Caco-2 (cell line): ENCODE measurements around the gene CDC14B. TPM values are rescaled to one million over a fixed set of nuclear protein-coding genes. Genes with fewer than 3 reads are reported as not detected.

Experiments used
- BruUV-seq: library from RNA; stranded (reverse); fragments of 400-500 nt; replicated peaks from 2 replicates; lab custom pipeline; 2021; lab: Mats Ljungman, UMichigan
- CTCF ChIA-PET: fragments of 300-600 bp; sonication (Branson Sonifier 250); formaldehyde crosslinking; loops from one replicate; lab custom pipeline; 2022; ENCODE audit warnings: antibody characterized with exemption; lab: Charles Lee
- POLR2A ChIA-PET: fragments of 300-600 bp; sonication (Branson Sonifier 250); formaldehyde crosslinking; loops from one replicate; lab custom pipeline; 2022; ENCODE audit warnings: antibody characterized with exemption; lab: Charles Lee
- DNase-seq, 2 experiments: peaks; one replicate each; pipeline versions ENCODE4 v3.0.0 to v3.0.0-alpha.2; 2020 to 2022
- H3K27me3 ChIP-seq: replicated peaks from 2 replicates; pipeline ENCODE4 v1.6.0; 2011; ENCODE audit warnings: low read length; ENCODE audit not compliant: control insufficient read depth, insufficient read depth
- H3K36me3 ChIP-seq: 2 replicates; pipeline ENCODE4 v1.5.1; 2011; ENCODE audit warnings: low read length; ENCODE audit not compliant: control insufficient read depth, insufficient read depth
- H3K4me1 ChIP-seq: fragments of 250-450 bp; sonication (Bioruptor Pico); 2 replicates; pipeline ENCODE4 v1.5.1; 2020; ENCODE audit warnings: mild to moderate bottlenecking
- H3K4me3 ChIP-seq: 2 replicates; pipeline ENCODE4 v1.5.1; 2011; ENCODE audit warnings: low read depth, mild to moderate bottlenecking, control low read depth, low read length
- H3K9me3 ChIP-seq: fragments of 250-450 bp; sonication (Bioruptor Pico); 2 replicates; pipeline ENCODE4 v1.5.1; 2020; ENCODE audit warnings: mild to moderate bottlenecking, moderate library complexity
- H3K27ac Mint-ChIP-seq: one replicate; pipeline ENCODE4 v1.8.0; 2022; ENCODE audit warnings: mixed read lengths; ENCODE audit not compliant: unreplicated experiment
- H3K27me3 Mint-ChIP-seq: one replicate; pipeline ENCODE4 v1.8.0; 2022; ENCODE audit warnings: mixed read lengths; ENCODE audit not compliant: insufficient read depth, unreplicated experiment
- H3K36me3 Mint-ChIP-seq: one replicate; pipeline ENCODE4 v1.8.0; 2022; ENCODE audit warnings: mild to moderate bottlenecking, mixed read lengths; ENCODE audit not compliant: insufficient read depth, unreplicated experiment
- H3K4me1 Mint-ChIP-seq: one replicate; pipeline ENCODE4 v1.8.0; 2022; ENCODE audit warnings: low read depth, mixed read lengths; ENCODE audit not compliant: unreplicated experiment
- H3K4me3 Mint-ChIP-seq: one replicate; pipeline ENCODE4 v1.8.0; 2022; ENCODE audit warnings: mild to moderate bottlenecking, moderate library complexity, mixed read lengths; ENCODE audit not compliant: unreplicated experiment
- H3K9me3 Mint-ChIP-seq: one replicate; pipeline ENCODE4 v1.8.0; 2022; ENCODE audit warnings: mixed read lengths; ENCODE audit not compliant: unreplicated experiment
- CTCF ChIP-seq, 2 experiments: fragments of 200-600 bp in 1 of 2; IDR thresholded peaks; 1 replicate in 1 of 2; 2 replicates in 1 of 2; pipeline versions ENCODE4 v1.5.1 to v1.8.0; 2011 to 2022; ENCODE audit warnings: antibody characterized with exemption in 1 of 2, control low read depth in 1 of 2, inconsistent platforms in 1 of 2, low read depth in 1 of 2, low read length in 1 of 2, mild to moderate bottlenecking in 1 of 2, moderate library complexity in 1 of 2; ENCODE audit not compliant: insufficient read depth in 1 of 2, severe bottlenecking in 1 of 2, unreplicated experiment in 1 of 2
- intact Hi-C: fragments of 100-400 bp; cut with micrococcal nuclease; formaldehyde crosslinking; loops from one replicate; pipeline ENCODE4 v1.10.0; 2022; ENCODE audit not compliant: unreplicated experiment
- total RNA-seq: library from RNA; stranded (reverse); gene quantifications from 2 replicates; pipeline ENCODE4 v1.2.3, GENCODE V29; 2022

The CDC14B gene
- total RNA-seq, 1 experiment from 2014 or later = 81.4 TPM

GRCh38 chr9:96655198-96655851, 35.7 kb upstream of the CDC14B start, which contains the start of gene PRXL2C:
Gene PRXL2C, minus strand, starts transcription at chr9:96655317. Its CDS starts 36 bp downstream, at chr9:96655281.
- Mint-ChIP-seq H3K4me1 (peaks cover 20% of the 10 kb centered on the region), H3K27me3 (no peaks in the 10 kb centered on the region), H3K4me3 (peak within 1 kb of the TSS; percentile 87), H3K9me3 (no peaks in the 10 kb centered on the region), H3K27ac (peak within 1 kb of the TSS; percentile 88), H3K36me3 (peaks cover 36% of the 10 kb centered on the region)
- POLR2A ChIA-PET = interaction anchor here (1.0 kb wide), 1 partner anchor 11 kb away, joined by 9 read pairs; no protein-coding TSS in a partner anchor
- peaks cover 4% of the 10 kb centered on the region; the same call in 1 of the 2 replicates for H3K4me1 ChIP-seq
- H3K4me3 ChIP-seq = peak within 1 kb of the TSS; percentile 91
- no peak for TF ChIP-seq CTCF (IDR thresholded peaks at IDR 0.05; ENCODE audit: insufficient read depth in 1 of 2, low read depth in 1 of 2, low read length in 1 of 2, severe bottlenecking in 1 of 2, unreplicated experiment in 1 of 2)
- intact Hi-C loops = no loop called here
- CTCF ChIA-PET = interaction anchor here (0.6 kb wide), 1 partner anchor 11 kb away, joined by 6 read pairs; no protein-coding TSS in a partner anchor
- DNase-seq = peak; percentile 85 to 88
- no peaks in the 10 kb centered on the region for H3K36me3 ChIP-seq
- no TSS peak for BruUV-seq
- no peaks in the 10 kb centered on the region for H3K27me3 ChIP-seq
- H3K9me3 ChIP-seq = no peaks in the 10 kb centered on the region

GRCh38 chr9:96654450-96655197, 35.0 kb upstream of the CDC14B start:
- no peak for TF ChIP-seq CTCF (IDR thresholded peaks at IDR 0.05; ENCODE audit: insufficient read depth in 1 of 2, low read depth in 1 of 2, low read length in 1 of 2, severe bottlenecking in 1 of 2, unreplicated experiment in 1 of 2)
- intact Hi-C loops = loop anchor here (1.0 to 5.0 kb wide), 3 partner anchors 10 to 327 kb away; no protein-coding TSS in a partner anchor
- POLR2A ChIA-PET = interaction anchor here (1.0 kb wide), 1 partner anchor 10 kb away, joined by 9 read pairs; no protein-coding TSS in a partner anchor

GRCh38 chr9:96651626-96652025, 32.0 kb upstream of the CDC14B start:
- peak; percentile 55 to 60 for TF ChIP-seq CTCF (IDR thresholded peaks at IDR 0.05; ENCODE audit: insufficient read depth in 1 of 2, low read depth in 1 of 2, low read length in 1 of 2, severe bottlenecking in 1 of 2, unreplicated experiment in 1 of 2)
- no TSS peak for BruUV-seq
- H3K4me1 ChIP-seq = peaks cover 4% of the 10 kb centered on the region; the same call in 1 of the 2 replicates
- no peaks in the 10 kb centered on the region for H3K36me3 ChIP-seq
- H3K27me3 Mint-ChIP-seq = no peaks in the 10 kb centered on the region
- no peak overlapping the region for H3K27ac Mint-ChIP-seq
- intact Hi-C loops = loop anchor here (5.0 kb wide), 2 partner anchors 209 to 324 kb away; no protein-coding TSS in a partner anchor
- no peak for DNase-seq
- CTCF ChIA-PET = interaction anchor here (0.6 kb wide), 1 partner anchor 121 kb away, joined by 5 read pairs; no protein-coding TSS in a partner anchor
- peaks cover 19% of the 10 kb centered on the region for H3K4me1 Mint-ChIP-seq
- no peak overlapping the region for H3K4me3 Mint-ChIP-seq
- H3K9me3 ChIP-seq = no peaks in the 10 kb centered on the region
- no peaks in the 10 kb centered on the region for H3K9me3 Mint-ChIP-seq
- no peak overlapping the region for H3K4me3 ChIP-seq
- POLR2A ChIA-PET = no interaction called here
- peaks cover 63% of the 10 kb centered on the region for H3K36me3 Mint-ChIP-seq
- no peaks in the 10 kb centered on the region for H3K27me3 ChIP-seq

More at GRCh38 chr9:96654450-96655197, 35.0 kb upstream of the CDC14B start:
- Histone ChIP-seq H3K9me3 (no peaks in the 10 kb centered on the region), H3K36me3 (no peaks in the 10 kb centered on the region), H3K4me3 (peak overlapping the region; percentile 91), H3K27me3 (no peaks in the 10 kb centered on the region), H3K4me1 (peaks cover 4% of the 10 kb centered on the region; the same call in 1 of the 2 replicates)
- Mint-ChIP-seq H3K9me3 (no peaks in the 10 kb centered on the region), H3K4me1 (peaks cover 25% of the 10 kb centered on the region), H3K27ac (peak overlapping the region; percentile 88), H3K4me3 (peak overlapping the region; percentile 87), H3K36me3 (peaks cover 44% of the 10 kb centered on the region), H3K27me3 (no peaks in the 10 kb centered on the region)
- peak; percentile 73 to 77 for DNase-seq
- CTCF ChIA-PET = no interaction called here
- BruUV-seq = no TSS peak
